Esophagus squamous epithelium (tissue), 4 donors: ENCODE data around the gene TOX2.

Experiments
- POLR2A ChIP-seq, 4 donors: fragments of 450-650 bp; IDR thresholded peaks; one replicate each; pipeline ENCODE4 v1.6.1; 2017; ENCODE audit warnings: antibody characterized with exemption in 4 of 4, mild to moderate bottlenecking in 4 of 4, moderate library complexity in 3 of 4
- TF ChIP-seq, protein P1 (sequence below), 6 experiments: fragments of 450-650 bp in 4 of 6; fragments of 200-600 bp in 2 of 6; sonication (generic) in 2 of 6; IDR thresholded peaks; one replicate each; pipeline ENCODE4 v1.5.1; 2016 to 2019; ENCODE audit warnings: antibody characterized with exemption in 6 of 6, mild to moderate bottlenecking in 4 of 6, moderate library complexity in 4 of 6

DNA sequence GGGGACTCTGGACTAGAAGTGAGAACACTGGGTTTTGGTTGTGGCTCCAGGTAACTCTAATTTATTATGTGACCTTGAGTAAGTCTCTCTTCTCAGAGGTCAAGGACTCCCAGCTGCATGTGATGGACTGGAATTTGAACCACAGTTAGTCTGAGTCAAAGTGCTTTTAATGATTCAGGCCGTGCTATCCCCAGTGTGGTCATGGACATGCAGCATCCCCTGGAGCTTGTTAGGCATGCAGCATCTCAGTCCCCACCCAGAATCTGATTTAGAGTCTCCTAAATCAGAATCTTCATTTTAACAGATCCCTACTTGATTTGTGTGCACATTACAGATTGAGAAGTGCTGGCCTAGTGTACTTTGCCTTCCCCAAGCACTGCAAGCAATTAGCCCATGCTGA, 74.2 kb downstream of the TOX2 start:
- TF ChIP-seq, protein P1, sequence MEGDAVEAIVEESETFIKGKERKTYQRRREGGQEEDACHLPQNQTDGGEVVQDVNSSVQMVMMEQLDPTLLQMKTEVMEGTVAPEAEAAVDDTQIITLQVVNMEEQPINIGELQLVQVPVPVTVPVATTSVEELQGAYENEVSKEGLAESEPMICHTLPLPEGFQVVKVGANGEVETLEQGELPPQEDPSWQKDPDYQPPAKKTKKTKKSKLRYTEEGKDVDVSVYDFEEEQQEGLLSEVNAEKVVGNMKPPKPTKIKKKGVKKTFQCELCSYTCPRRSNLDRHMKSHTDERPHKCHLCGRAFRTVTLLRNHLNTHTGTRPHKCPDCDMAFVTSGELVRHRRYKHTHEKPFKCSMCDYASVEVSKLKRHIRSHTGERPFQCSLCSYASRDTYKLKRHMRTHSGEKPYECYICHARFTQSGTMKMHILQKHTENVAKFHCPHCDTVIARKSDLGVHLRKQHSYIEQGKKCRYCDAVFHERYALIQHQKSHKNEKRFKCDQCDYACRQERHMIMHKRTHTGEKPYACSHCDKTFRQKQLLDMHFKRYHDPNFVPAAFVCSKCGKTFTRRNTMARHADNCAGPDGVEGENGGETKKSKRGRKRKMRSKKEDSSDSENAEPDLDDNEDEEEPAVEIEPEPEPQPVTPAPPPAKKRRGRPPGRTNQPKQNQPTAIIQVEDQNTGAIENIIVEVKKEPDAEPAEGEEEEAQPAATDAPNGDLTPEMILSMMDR (IDR thresholded peaks at IDR 0.05): no peak
- TF ChIP-seq POLR2A (IDR thresholded peaks at IDR 0.05): no peak
